IPS DF 6.9 (cell line): ENCODE data around the gene SMG6.
"Not testable (repeated sequence)": the region's sequence is repeated elsewhere in the genome, so short reads cannot be mapped to it uniquely, and the experiment has no call there.

Source experiments
- DNase-seq: peaks from one replicate; pipeline ENCODE4 v3.0.0-alpha.2; 2013; ENCODE audit warnings: low read depth, low spot score
- H3K27ac ChIP-seq: one replicate; pipeline ENCODE4 v1.5.1; 2013; ENCODE audit warnings: low read length, control low read depth
- H3K27me3 ChIP-seq: 2 replicates; pipeline ENCODE4 v1.6.1; 2013; ENCODE audit warnings: mild to moderate bottlenecking, low read length; ENCODE audit not compliant: control insufficient read depth, insufficient read depth
- H3K36me3 ChIP-seq: 2 replicates; pipeline ENCODE4 v1.6.1; 2013; ENCODE audit warnings: low read length; ENCODE audit not compliant: control insufficient read depth, insufficient read depth
- H3K4me1 ChIP-seq: 2 replicates; pipeline ENCODE4 v1.6.1; 2013; ENCODE audit warnings: low read length; ENCODE audit not compliant: control insufficient read depth, insufficient read depth
- H3K4me3 ChIP-seq: 2 replicates; pipeline ENCODE4 v1.5.1; 2013; ENCODE audit warnings: mild to moderate bottlenecking, low read length
- H3K9me3 ChIP-seq: 2 replicates; pipeline ENCODE4 v1.6.1; 2013; ENCODE audit warnings: low read length, inconsistent platforms; ENCODE audit not compliant: control insufficient read depth, insufficient read depth
- WGBS: extraction: QIAGEN DNeasy Blood & Tissue Kit; methylation state at CpG from one replicate; pipeline ENCODE4 v1.1.7; 2013; ENCODE audit warnings: mixed read lengths, missing lambda C conversion rate; ENCODE audit not compliant: insufficient read length, insufficient coverage; 5-methylcytosine and 5-hydroxymethylcytosine counted together

SMG6 gene

GRCh38 chr17:2019723-2020122 is 283.9 kb downstream of the SMG6 start:
- peaks cover 5% of the 10 kb centered on the region; the same call in 1 of the 2 replicates for H3K4me1 ChIP-seq
- H3K36me3 ChIP-seq: no peaks in the 10 kb centered on the region
- DNase-seq: no peak
- no peak overlapping the region for H3K27ac ChIP-seq
- no peak overlapping the region for H3K4me3 ChIP-seq
- H3K9me3 ChIP-seq: no peaks in the 10 kb centered on the region
- H3K27me3 ChIP-seq: peaks cover 31% of the 10 kb centered on the region
- no CpG with 5 or more reads among the region's 8 CpGs for WGBS

DNA sequence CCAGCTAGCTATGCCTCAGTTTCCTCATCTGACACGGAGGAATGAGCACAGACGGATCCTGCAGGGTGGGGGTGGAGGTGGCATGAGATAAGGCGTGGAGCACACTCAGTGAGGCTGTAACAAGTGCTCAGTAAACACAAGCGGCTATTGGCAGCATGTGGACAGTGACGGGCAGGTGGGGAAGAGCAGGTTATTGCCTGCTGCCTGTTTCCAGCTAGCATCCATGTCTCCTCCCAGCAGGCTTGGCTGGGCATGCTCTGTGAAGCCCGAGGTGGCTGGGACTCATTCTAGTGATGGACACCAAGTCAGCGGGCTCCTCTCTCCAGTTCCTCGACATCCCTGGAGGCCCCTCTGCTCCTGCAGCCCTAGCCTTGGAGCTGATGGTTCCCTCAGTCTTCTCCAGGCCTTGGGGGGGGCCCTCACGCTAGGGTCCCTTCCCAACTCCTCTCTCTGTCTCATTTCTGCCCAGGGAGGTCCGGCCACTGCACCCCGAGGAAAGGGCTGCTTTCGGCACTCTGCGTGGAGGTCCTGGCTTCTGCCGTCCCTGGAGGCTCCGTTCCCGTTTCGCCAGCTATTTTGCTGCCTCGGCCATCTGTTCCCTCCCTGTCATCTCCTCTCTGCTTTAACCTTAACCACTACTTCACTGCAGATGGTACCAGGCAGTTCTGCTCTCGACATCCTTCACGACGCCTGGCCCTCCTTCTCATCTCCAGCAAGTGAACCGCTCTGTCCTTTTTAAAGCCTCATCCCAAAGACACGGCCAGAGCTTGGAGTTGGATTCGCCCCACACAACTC is 284.7 kb downstream of the SMG6 start:
- 0 out of 2 replicates have a peak, but pooled peaks cover 1% of the 10 kb centered on the region for H3K4me1 ChIP-seq
- H3K9me3 ChIP-seq: no peaks in the 10 kb centered on the region
- WGBS: no CpG with 5 or more reads among the region's 24 CpGs
- no peaks in the 10 kb centered on the region for H3K36me3 ChIP-seq
- H3K27ac ChIP-seq: no peak overlapping the region
- no peak for DNase-seq
- peaks cover 23% of the 10 kb centered on the region for H3K27me3 ChIP-seq
- no peak overlapping the region for H3K4me3 ChIP-seq

- 0 out of 2 replicates have a peak, but pooled peaks cover 1% of the 10 kb centered on the region for H3K4me1 ChIP-seq
- no CpG with 5 or more reads among the region's 19 CpGs for WGBS
- no peaks in the 10 kb centered on the region for H3K36me3 ChIP-seq
- peaks cover 10% of the 10 kb centered on the region; the same call in 1 of the 2 replicates for H3K27me3 ChIP-seq
- no peak overlapping the region for H3K4me3 ChIP-seq
- no peak for DNase-seq
- no peak overlapping the region for H3K27ac ChIP-seq
- no peaks in the 10 kb centered on the region for H3K9me3 ChIP-seq
Measured at GRCh38 chr17:2017274-2017941, 286.2 kb downstream of the SMG6 start.

- Histone ChIP-seq H3K4me3 (no peak overlapping the region), H3K36me3 (no peaks in the 10 kb centered on the region), H3K4me1 (peaks cover 1% of the 10 kb centered on the region; the same call in 1 of the 2 replicates), H3K27ac (no peak overlapping the region), H3K9me3 (no peaks in the 10 kb centered on the region), H3K27me3 (peaks cover 8% of the 10 kb centered on the region; the same call in 1 of the 2 replicates)
- no peak for DNase-seq
- WGBS: no CpG with 5 or more reads among the region's 20 CpGs
Measured at GRCh38 chr17:2016494-2016893, 287.1 kb downstream of the SMG6 start.

DNA sequence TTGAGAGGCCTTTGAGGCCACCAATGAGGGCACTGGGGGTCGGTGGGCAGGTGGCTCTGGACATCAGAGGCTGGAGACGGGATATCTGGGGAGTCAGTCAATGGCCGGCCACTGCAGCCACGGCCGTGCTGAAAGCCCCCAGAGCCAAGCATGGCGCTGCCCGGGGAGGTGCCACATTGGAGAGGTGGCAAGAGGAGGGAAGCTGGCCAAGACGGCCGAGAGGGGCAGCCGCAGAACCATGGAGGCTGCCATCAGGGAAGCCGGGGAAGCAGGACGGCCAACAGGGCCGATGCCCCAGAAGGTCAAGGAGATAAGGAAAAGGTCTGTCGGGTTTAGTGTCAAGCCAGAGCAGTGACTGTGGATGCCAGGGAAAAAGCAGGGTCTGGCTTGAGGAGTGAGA is 288.3 kb downstream of the SMG6 start:
- WGBS: no CpG with 5 or more reads among the region's 14 CpGs
- no peaks in the 10 kb centered on the region for H3K36me3 ChIP-seq

DNA sequence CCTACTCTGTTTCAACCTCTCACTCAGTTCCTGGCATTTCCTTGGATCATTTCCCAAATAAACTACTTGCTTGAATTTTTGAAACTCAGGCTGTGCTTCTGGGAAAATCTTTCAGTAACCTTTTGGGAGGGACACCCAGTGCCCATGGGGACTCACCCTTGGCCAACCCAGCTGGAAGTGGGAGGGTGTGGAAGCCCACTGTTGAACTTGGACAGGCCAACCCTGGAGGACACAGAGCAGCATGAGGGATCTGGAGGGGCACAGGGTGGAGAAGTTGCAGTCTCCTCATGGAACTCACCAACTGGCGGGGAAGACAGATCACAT is 289.6 kb downstream of the SMG6 start:
- no CpG with 5 or more reads among the region's 1 CpG for WGBS
- no peak for DNase-seq
- no peak overlapping the region for H3K27ac ChIP-seq
- no peaks in the 10 kb centered on the region for H3K27me3 ChIP-seq
- no peak overlapping the region for H3K4me3 ChIP-seq
- no peaks in the 10 kb centered on the region for H3K9me3 ChIP-seq
- peaks cover 2% of the 10 kb centered on the region; the same call in 1 of the 2 replicates for H3K4me1 ChIP-seq
- H3K36me3 ChIP-seq: no peaks in the 10 kb centered on the region

More for the DNA sequence above, 288.3 kb downstream of the SMG6 start:
- no peak overlapping the region for H3K27ac ChIP-seq
- H3K27me3 ChIP-seq: peaks cover 3% of the 10 kb centered on the region; the same call in 1 of the 2 replicates
- no peak for DNase-seq
- no peak overlapping the region for H3K4me3 ChIP-seq
- H3K4me1 ChIP-seq: peaks cover 2% of the 10 kb centered on the region; the same call in 1 of the 2 replicates
- no peaks in the 10 kb centered on the region for H3K9me3 ChIP-seq

DNA sequence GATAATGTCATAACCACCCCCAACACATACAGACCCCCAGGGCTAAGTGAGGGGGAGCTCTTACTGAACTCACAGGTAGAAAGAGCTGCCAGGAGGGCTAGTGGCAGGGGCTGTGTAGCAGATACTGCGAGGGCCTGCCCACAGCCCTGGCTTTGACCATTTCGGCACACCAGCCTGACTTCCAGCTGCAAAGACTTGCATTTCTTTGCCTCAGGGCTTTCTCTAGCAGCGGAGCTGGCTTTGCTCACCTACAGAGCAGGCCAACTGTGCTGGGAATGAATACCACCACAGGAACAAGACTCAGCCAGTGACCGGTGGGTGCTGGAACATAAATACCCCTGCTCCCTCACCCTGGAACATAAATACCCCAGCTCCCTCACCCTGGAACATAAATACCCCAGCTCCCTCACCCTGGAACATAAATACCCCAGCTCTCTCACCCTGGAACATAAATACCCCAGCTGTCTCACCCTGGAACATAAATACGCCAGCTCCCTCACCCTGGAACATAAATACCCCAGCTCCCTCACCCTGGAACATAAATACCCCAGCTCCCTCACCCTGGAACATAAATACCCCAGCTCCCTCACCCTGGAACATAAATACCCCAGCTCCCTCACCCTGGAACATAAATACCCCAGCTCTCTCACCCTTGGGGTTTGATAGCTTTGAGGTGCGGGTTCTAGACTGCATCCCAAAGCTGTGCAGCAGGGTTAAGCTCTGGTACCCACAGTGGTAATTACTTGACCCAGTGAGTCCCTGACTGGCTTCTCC is 290.2 kb downstream of the SMG6 start:
- no CpG with 5 or more reads among the region's 6 CpGs for WGBS
- H3K4me3 ChIP-seq, H3K27ac ChIP-seq, H3K4me1 ChIP-seq, H3K36me3 ChIP-seq, H3K9me3 ChIP-seq, DNase-seq, H3K27me3 ChIP-seq: not testable (repeated sequence)

GRCh38 chr17:2012499-2012898 is 291.1 kb downstream of the SMG6 start:
- no CpG with 5 or more reads among the region's 4 CpGs for WGBS
- H3K27ac ChIP-seq: no peak overlapping the region

GRCh38 chr17:2011411-2012371 is 291.9 kb downstream of the SMG6 start:
- DNase-seq: no peak
- Histone ChIP-seq H3K27ac (no peak overlapping the region), H3K4me3 (no peak overlapping the region), H3K4me1 (peaks cover 1% of the 10 kb centered on the region; the same call in 1 of the 2 replicates), H3K27me3 (no peaks in the 10 kb centered on the region), H3K9me3 (no peaks in the 10 kb centered on the region), H3K36me3 (no peaks in the 10 kb centered on the region)
- WGBS: no CpG with 5 or more reads among the region's 24 CpGs

More at GRCh38 chr17:2012499-2012898, 291.1 kb downstream of the SMG6 start:
- Histone ChIP-seq H3K4me1 (peaks cover 2% of the 10 kb centered on the region; the same call in 1 of the 2 replicates), H3K9me3 (no peaks in the 10 kb centered on the region), H3K27me3 (no peaks in the 10 kb centered on the region), H3K4me3 (no peak overlapping the region), H3K36me3 (no peaks in the 10 kb centered on the region)
- DNase-seq: no peak
